GM19455 (cell line): ENCODE results near the gene EDNRB.
"Not testable (repeated sequence)": the region's sequence is repeated elsewhere in the genome, so short reads cannot be mapped to it uniquely, and the experiment has no call there.

Source experiments
- ATAC-seq: cut with Tn5 transposase; IDR thresholded peaks from one replicate; pipeline ENCODE4 v1.9.1; 2021; ENCODE audit not compliant: unreplicated experiment

The EDNRB gene

DNA sequence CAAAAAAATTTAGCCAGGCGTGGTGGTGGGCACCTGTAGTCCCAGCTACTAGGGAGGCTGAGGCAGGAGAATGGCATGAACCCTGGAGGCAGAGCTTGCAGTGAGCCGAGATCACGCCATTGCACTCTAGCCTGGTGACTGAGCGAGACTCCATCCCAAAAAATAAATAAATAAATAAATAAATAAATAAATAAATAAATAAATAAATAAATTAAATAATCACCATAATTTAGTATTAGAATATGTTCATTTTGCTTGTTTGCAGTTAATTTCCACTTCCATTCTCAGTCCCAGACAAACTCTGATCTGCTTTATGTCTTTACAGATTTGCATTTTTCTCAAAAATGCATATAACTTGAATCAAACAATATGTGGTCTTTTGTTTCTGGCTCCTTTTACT lies 70.6 kb downstream of the EDNRB start:
- ATAC-seq: not testable (repeated sequence)

DNA sequence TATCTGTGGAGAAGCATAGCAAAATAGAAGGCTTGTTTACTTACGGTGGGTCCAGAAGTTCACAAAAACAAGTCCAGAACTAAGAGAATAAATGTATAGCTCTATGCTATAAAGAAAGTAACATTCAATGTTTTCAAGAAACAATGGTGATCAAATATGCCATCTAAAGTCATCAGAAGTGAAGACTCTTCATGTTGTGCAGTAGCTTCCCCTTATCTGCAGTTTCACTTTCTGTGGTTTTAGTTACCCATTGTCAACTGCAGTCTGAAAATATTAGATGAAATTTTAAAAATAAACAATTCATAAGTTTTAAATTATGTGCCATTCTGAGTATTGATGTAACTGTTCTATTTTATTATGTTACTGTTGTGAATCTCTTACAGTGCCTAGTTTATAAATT lies 72.5 kb downstream of the EDNRB start:
- ATAC-seq: peak; percentile 55
